Thymus (tissue), 11 donors: ENCODE results near the gene IFNAR1. TPM values are rescaled to one million over a fixed set of nuclear protein-coding genes. Genes with fewer than 3 reads are reported as not detected.

Source experiments
- DNase-seq, 9 donors: peaks; one replicate each; pipeline ENCODE4 v3.0.0-alpha.2; 2013; ENCODE audit warnings: low spot score in 9 of 9, low read depth in 6 of 9, missing footprints in 1 of 9
- H3K27ac ChIP-seq, 2 donors: one replicate each; pipeline ENCODE4 v1.5.1; 2013; ENCODE audit warnings: control low read depth in 1 of 2, low read depth in 1 of 2, low read length in 1 of 2, mild to moderate bottlenecking in 1 of 2, moderate library complexity in 1 of 2
- H3K27me3 ChIP-seq, 2 donors: one replicate each; pipeline ENCODE4 v1.5.1; 2013; ENCODE audit warnings: low read length in 1 of 2; ENCODE audit not compliant: control insufficient read depth in 2 of 2, insufficient read depth in 1 of 2
- H3K36me3 ChIP-seq, 2 donors: one replicate each; pipeline ENCODE4 v1.5.1; 2013; ENCODE audit warnings: low read length in 1 of 2, mild to moderate bottlenecking in 1 of 2, moderate library complexity in 1 of 2; ENCODE audit not compliant: control insufficient read depth in 2 of 2, insufficient read depth in 2 of 2
- H3K4me1 ChIP-seq, 2 donors: one replicate each; pipeline ENCODE4 v1.5.1; 2013; ENCODE audit warnings: low read length in 2 of 2; ENCODE audit not compliant: control insufficient read depth in 2 of 2, insufficient read depth in 2 of 2
- H3K4me3 ChIP-seq, 2 donors: one replicate each; pipeline ENCODE4 v1.5.1; 2013; ENCODE audit warnings: low read length in 2 of 2, control low read depth in 1 of 2, mild to moderate bottlenecking in 1 of 2
- H3K9me3 ChIP-seq, 2 donors: one replicate each; pipeline ENCODE4 v1.5.1; 2013; ENCODE audit warnings: low read length in 1 of 2, mild to moderate bottlenecking in 1 of 2; ENCODE audit not compliant: control insufficient read depth in 2 of 2, insufficient read depth in 1 of 2
- WGBS: extraction: QIAGEN DNeasy Blood & Tissue Kit; methylation state at CpG from one replicate; pipeline ENCODE4 v1.1.7; 2013; 5-methylcytosine and 5-hydroxymethylcytosine counted together
- polyA plus RNA-seq: library from polyadenylated mRNA; stranded (reverse); fragments of 200-250 nt; gene quantifications from one replicate; pipeline ENCODE4 v1.2.3, GENCODE V29; 2013
- total RNA-seq: library from RNA; stranded (reverse); fragments of 120-200 nt; gene quantifications from one replicate; pipeline ENCODE4 v1.2.4, GENCODE V29; 2013
- donor health status: healthy.

Gene IFNAR1
- total and polyA plus RNA-seq, 2 donors, result 17.2 to 18.2 TPM

DNA sequence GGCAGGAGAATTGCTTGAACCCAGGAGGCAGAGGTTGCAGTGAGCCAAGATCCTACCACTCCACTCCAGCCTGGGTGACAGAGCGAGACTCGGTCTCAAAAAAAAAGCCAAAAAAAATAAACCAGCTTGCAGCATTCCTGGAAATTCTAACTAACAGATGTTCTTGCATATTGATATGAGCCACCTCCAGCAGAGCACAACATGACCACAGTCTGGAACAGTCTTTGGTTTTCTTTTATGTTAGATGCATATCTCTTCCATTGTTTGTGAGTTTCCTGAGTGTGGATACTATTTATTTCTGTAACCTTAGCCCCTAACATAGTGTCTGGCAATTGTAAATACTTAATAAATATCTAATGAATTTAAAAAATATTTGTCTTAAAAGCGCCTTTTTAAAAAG is 23.9 kb downstream of the IFNAR1 start:
- peaks cover 38 to 76% of the 10 kb centered on the region in 2 donors for H3K36me3 ChIP-seq

DNA sequence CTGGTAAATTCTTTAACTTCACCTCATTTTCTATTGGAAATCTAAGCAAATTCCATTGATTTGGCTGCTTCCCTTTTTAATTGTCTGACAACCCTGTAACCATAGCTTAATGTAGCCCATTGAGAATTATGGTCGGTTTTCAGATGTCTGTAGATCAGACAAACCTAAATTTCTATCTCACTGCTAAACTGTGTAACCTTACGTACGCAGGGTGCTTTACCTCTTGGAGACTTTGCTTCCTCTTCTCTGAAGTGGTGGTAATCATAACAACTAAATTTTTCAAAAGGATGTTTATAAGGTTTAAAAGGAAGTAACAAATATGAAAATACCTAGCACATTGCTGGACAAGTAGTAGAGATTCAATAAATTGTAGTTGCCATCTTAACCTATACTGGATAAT is 25.9 kb downstream of the IFNAR1 start:
- DNase-seq, result no peak
- no peaks in the 10 kb centered on the region for H3K27me3 ChIP-seq
- no peak overlapping the region for H3K4me3 ChIP-seq
- 87% methylated on average over 3 of the region's 3 CpGs for WGBS
- H3K4me1 ChIP-seq, result no peaks in the 10 kb centered on the region
- no peak overlapping the region for H3K27ac ChIP-seq
- H3K9me3 ChIP-seq, result no peaks in the 10 kb centered on the region
- H3K36me3 ChIP-seq, result peaks cover 28 to 73% of the 10 kb centered on the region in 2 donors

More for the DNA sequence above, 23.9 kb downstream of the IFNAR1 start:
- no peak overlapping the region for H3K27ac ChIP-seq
- no peaks in the 10 kb centered on the region for H3K9me3 ChIP-seq
- no peak for DNase-seq
- H3K4me1 ChIP-seq, result no peaks in the 10 kb centered on the region
- WGBS, result 76% methylated on average over 3 of the region's 3 CpGs
- no peaks in the 10 kb centered on the region for H3K27me3 ChIP-seq
- no peak overlapping the region for H3K4me3 ChIP-seq

DNA sequence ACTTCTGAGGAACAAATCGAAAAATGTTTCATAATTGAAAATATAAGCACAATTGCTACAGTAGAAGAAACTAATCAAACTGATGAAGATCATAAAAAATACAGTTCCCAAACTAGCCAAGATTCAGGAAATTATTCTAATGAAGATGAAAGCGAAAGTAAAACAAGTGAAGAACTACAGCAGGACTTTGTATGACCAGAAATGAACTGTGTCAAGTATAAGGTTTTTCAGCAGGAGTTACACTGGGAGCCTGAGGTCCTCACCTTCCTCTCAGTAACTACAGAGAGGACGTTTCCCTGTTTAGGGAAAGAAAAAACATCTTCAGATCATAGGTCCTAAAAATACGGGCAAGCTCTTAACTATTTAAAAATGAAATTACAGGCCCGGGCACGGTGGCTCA is 30.6 kb downstream of the IFNAR1 start:
- DNase-seq, result no peak
- Histone ChIP-seq H3K36me3 (peaks cover 31 to 54% of the 10 kb centered on the region in 2 donors), H3K4me3 (no peak overlapping the region), H3K9me3 (no peaks in the 10 kb centered on the region), H3K4me1 (no peaks in the 10 kb centered on the region), H3K27me3 (no peaks in the 10 kb centered on the region), H3K27ac (no peak overlapping the region)
- WGBS, result 89% methylated on average over 6 of the region's 6 CpGs

DNA sequence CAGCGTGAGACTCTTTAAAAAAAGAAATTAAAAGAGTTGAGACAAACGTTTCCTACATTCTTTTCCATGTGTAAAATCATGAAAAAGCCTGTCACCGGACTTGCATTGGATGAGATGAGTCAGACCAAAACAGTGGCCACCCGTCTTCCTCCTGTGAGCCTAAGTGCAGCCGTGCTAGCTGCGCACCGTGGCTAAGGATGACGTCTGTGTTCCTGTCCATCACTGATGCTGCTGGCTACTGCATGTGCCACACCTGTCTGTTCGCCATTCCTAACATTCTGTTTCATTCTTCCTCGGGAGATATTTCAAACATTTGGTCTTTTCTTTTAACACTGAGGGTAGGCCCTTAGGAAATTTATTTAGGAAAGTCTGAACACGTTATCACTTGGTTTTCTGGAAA is 31.2 kb downstream of the IFNAR1 start:
- Histone ChIP-seq H3K27me3 (no peaks in the 10 kb centered on the region), H3K4me3 (no peak overlapping the region), H3K9me3 (no peaks in the 10 kb centered on the region), H3K27ac (peak overlapping the region in 1 of 2 donors; percentile 8), H3K36me3 (peaks cover 30 to 49% of the 10 kb centered on the region in 2 donors), H3K4me1 (peaks cover under 1% of the 10 kb centered on the region in 2 donors)
- WGBS, result 96% methylated on average over 11 of the region's 11 CpGs
- DNase-seq, result no peak

GRCh38 chr21:33357177-33357576 is 32.4 kb downstream of the IFNAR1 start:
- 97% methylated on average over 8 of the region's 8 CpGs for WGBS
- Histone ChIP-seq H3K4me1 (peaks cover 6 to 12% of the 10 kb centered on the region in 2 donors), H3K27ac (no peak overlapping the region), H3K36me3 (peaks cover 21 to 38% of the 10 kb centered on the region in 2 donors), H3K4me3 (no peak overlapping the region), H3K9me3 (peaks cover 0 to 1% of the 10 kb centered on the region in 2 donors), H3K27me3 (no peaks in the 10 kb centered on the region)
- DNase-seq, result no peak

- peaks cover 0 to 3% of the 10 kb centered on the region in 2 donors for H3K9me3 ChIP-seq
- peaks cover 21 to 29% of the 10 kb centered on the region in 2 donors for H3K36me3 ChIP-seq
- DNase-seq, result no peak
- no peak overlapping the region for H3K4me3 ChIP-seq
- no peaks in the 10 kb centered on the region for H3K27me3 ChIP-seq
- 96% methylated on average over 4 of the region's 4 CpGs for WGBS
- H3K27ac ChIP-seq, result no peak overlapping the region
- peaks cover 7 to 16% of the 10 kb centered on the region in 2 donors for H3K4me1 ChIP-seq
Observed at GRCh38 chr21:33359446-33359845, 34.7 kb downstream of the IFNAR1 start.

- Histone ChIP-seq H3K4me3 (no peak overlapping the region), H3K27me3 (no peaks in the 10 kb centered on the region), H3K27ac (no peak overlapping the region), H3K4me1 (peaks cover 7 to 16% of the 10 kb centered on the region in 2 donors), H3K9me3 (peaks cover 0 to 3% of the 10 kb centered on the region in 2 donors), H3K36me3 (peaks cover 21 to 27% of the 10 kb centered on the region in 2 donors)
- 95% methylated on average over 6 of the region's 6 CpGs for WGBS
- DNase-seq, result no peak
Observed at GRCh38 chr21:33360281-33360680, 35.5 kb downstream of the IFNAR1 start.

DNA sequence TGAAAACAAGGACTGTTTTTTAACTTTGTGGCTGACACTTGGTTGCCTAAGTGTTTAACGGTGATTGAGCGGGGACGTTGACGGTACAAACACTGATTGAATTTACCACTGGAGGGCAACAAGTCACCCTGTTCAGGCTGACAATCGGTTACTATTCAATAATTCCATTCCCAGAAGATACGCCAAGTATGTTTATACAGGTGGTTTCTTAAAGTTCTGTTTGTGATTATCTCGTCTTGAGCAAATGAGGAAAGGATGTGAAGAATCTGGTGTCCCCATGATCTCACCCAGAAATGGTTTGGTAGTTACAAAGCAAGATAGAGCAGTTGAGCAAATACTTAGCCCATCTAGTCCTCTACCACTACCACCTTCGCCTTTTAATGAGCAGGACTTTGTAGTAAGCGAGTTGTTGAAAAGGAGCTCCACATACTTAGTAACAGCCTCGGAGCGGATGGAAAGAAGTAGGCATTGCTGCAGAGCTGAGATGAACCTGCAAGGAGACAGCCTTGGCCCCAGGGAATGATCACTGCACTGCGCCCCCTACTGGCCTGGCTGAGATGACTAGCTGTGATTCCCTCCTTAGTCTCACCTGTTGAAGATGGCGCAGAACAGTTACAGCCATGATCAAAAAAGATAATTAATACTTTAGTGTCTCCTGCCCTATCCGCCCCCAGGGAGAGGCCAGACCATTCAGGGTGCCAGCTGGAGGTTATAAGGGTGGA is 36.3 kb downstream of the IFNAR1 start:
- Histone ChIP-seq H3K27me3 (no peaks in the 10 kb centered on the region), H3K4me3 (peak overlapping the region; percentile 38 to 42), H3K4me1 (peaks cover 7 to 16% of the 10 kb centered on the region in 2 donors), H3K27ac (peak overlapping the region; percentile 53 to 93), H3K36me3 (peaks cover 16 to 20% of the 10 kb centered on the region in 2 donors), H3K9me3 (peaks cover 0 to 3% of the 10 kb centered on the region in 2 donors)
- peak; percentile 64 to 90 (median 77) for DNase-seq
- WGBS, result 37% methylated on average over 14 of the region's 14 CpGs

- 45% methylated on average over 12 of the region's 12 CpGs for WGBS
- H3K4me1 ChIP-seq, result peaks cover 7 to 16% of the 10 kb centered on the region in 2 donors
- H3K27me3 ChIP-seq, result no peaks in the 10 kb centered on the region
- H3K9me3 ChIP-seq, result peaks cover 0 to 7% of the 10 kb centered on the region in 2 donors
- H3K36me3 ChIP-seq, result peaks cover 9 to 10% of the 10 kb centered on the region in 2 donors
- DNase-seq, result peak in 8 of 9 donors; percentile 47 to 92 (median 78)
- H3K4me3 ChIP-seq, result peak overlapping the region; percentile 38 to 42
- peak overlapping the region; percentile 90 to 93 for H3K27ac ChIP-seq
Observed at GRCh38 chr21:33362044-33362555, 37.3 kb downstream of the IFNAR1 start.
